Mesenchymal stem cell (in vitro differentiated cells and primary cell): ENCODE measurements around the gene GNG4. TPM values are rescaled to one million over a fixed set of nuclear protein-coding genes. Genes with fewer than 3 reads are reported as not detected.
A peak's percentile ranks its signal among the peaks of the same experiment; 100 is the strongest.

Source experiments
- DNase-seq: peaks from one replicate; pipeline ENCODE4 v3.0.0-alpha.2; 2013
- H2AFZ ChIP-seq: one replicate; pipeline ENCODE4 v1.6.1; 2013; ENCODE audit warnings: low read depth, mild to moderate bottlenecking, control low read depth, inconsistent platforms, low read length, moderate library complexity
- H2AK5ac ChIP-seq: 2 replicates; pipeline ENCODE4 v1.6.1; 2013; ENCODE audit warnings: low read length, moderate library complexity, mild to moderate bottlenecking, inconsistent platforms; ENCODE audit not compliant: severe bottlenecking
- H2BK120ac ChIP-seq: one replicate; pipeline ENCODE4 v1.6.1; 2013; ENCODE audit warnings: low read depth, mild to moderate bottlenecking, inconsistent platforms, low read length, moderate library complexity
- H2BK12ac ChIP-seq, 2 experiments: one replicate each; pipeline ENCODE4 v1.6.1; 2013; ENCODE audit warnings: inconsistent platforms in 2 of 2, low read length in 2 of 2, mild to moderate bottlenecking in 2 of 2, moderate library complexity in 2 of 2, control low read depth in 1 of 2
- H2BK15ac ChIP-seq: one replicate; pipeline ENCODE4 v1.6.1; 2013; ENCODE audit warnings: mild to moderate bottlenecking, low read depth, inconsistent platforms; ENCODE audit not compliant: poor library complexity, severe bottlenecking
- H2BK5ac ChIP-seq: 2 replicates; pipeline ENCODE4 v1.6.1; 2013; ENCODE audit warnings: low read depth, mild to moderate bottlenecking, low read length, control low read depth, inconsistent platforms; ENCODE audit not compliant: poor library complexity, severe bottlenecking
- H3K14ac ChIP-seq, 2 experiments: one replicate each; pipeline ENCODE4 v1.6.1; 2013; ENCODE audit warnings: inconsistent platforms in 2 of 2, low read length in 2 of 2, control low read depth in 1 of 2, mild to moderate bottlenecking in 1 of 2, moderate library complexity in 1 of 2
- H3K18ac ChIP-seq, 2 experiments: one replicate each; pipeline ENCODE4 v1.6.1; 2013; ENCODE audit warnings: inconsistent platforms in 2 of 2, low read length in 2 of 2, control low read depth in 1 of 2, low read depth in 1 of 2, mild to moderate bottlenecking in 1 of 2
- H3K23ac ChIP-seq, 2 experiments: one replicate each; pipeline ENCODE4 v1.6.1; 2013; ENCODE audit warnings: inconsistent platforms in 2 of 2, low read length in 2 of 2, mild to moderate bottlenecking in 2 of 2, moderate library complexity in 2 of 2, control low read depth in 1 of 2
- H3K27ac ChIP-seq: 2 replicates; pipeline ENCODE4 v1.5.1; 2013; ENCODE audit warnings: mild to moderate bottlenecking, moderate library complexity, low read length, control low read depth, inconsistent platforms; ENCODE audit not compliant: poor library complexity, severe bottlenecking
- H3K27me3 ChIP-seq, 2 experiments: 2 replicates each; pipeline versions ENCODE4 v1.6.1 to v1.7.0; 2013; ENCODE audit warnings: low read length in 2 of 2, mild to moderate bottlenecking in 2 of 2, moderate library complexity in 2 of 2, control low read depth in 1 of 2, inconsistent platforms in 1 of 2; ENCODE audit not compliant: control insufficient read depth in 1 of 2, insufficient read depth in 1 of 2
- H3K36me3 ChIP-seq, 2 experiments: 2 replicates each; pipeline versions ENCODE4 v1.6.1 to v1.7.0; 2013; ENCODE audit warnings: low read length in 2 of 2, control low read depth in 1 of 2, inconsistent platforms in 1 of 2, low read depth in 1 of 2, mild to moderate bottlenecking in 1 of 2; ENCODE audit not compliant: insufficient read depth in 2 of 2, control insufficient read depth in 1 of 2
- H3K4ac ChIP-seq, 2 experiments: one replicate each; pipeline ENCODE4 v1.6.1; 2013; ENCODE audit warnings: inconsistent platforms in 2 of 2, low read length in 2 of 2, mild to moderate bottlenecking in 2 of 2, moderate library complexity in 2 of 2, control low read depth in 1 of 2, low read depth in 1 of 2
- H3K4me1 ChIP-seq: 2 replicates; pipeline ENCODE4 v1.6.1; 2013; ENCODE audit warnings: low read depth, low read length, control low read depth; ENCODE audit not compliant: control insufficient read depth, insufficient read depth
- H3K4me2 ChIP-seq: 2 replicates; pipeline ENCODE4 v1.6.1; 2013; ENCODE audit warnings: low read length, mild to moderate bottlenecking, inconsistent platforms; ENCODE audit not compliant: poor library complexity, severe bottlenecking
- H3K4me3 ChIP-seq, 2 experiments: 2 replicates each; pipeline versions ENCODE4 v1.5.1 to v1.7.0; 2013; ENCODE audit warnings: low read length in 2 of 2, mild to moderate bottlenecking in 2 of 2, control low read depth in 1 of 2, low read depth in 1 of 2; ENCODE audit not compliant: insufficient read depth in 1 of 2
- H3K79me1 ChIP-seq: replicated peaks from 2 replicates; pipeline ENCODE4 v1.6.1; 2013; ENCODE audit warnings: mild to moderate bottlenecking, control low read depth, low read length, inconsistent platforms; ENCODE audit not compliant: poor library complexity, severe bottlenecking
- H3K9ac ChIP-seq: 2 replicates; pipeline ENCODE4 v1.7.0; 2013; ENCODE audit warnings: mild to moderate bottlenecking, low read length, moderate library complexity
- H3K9me3 ChIP-seq: 2 replicates; pipeline ENCODE4 v1.7.0; 2013; ENCODE audit warnings: mild to moderate bottlenecking, low read length; ENCODE audit not compliant: control insufficient read depth
- H4K8ac ChIP-seq: one replicate; pipeline ENCODE4 v1.6.1; 2013; ENCODE audit warnings: inconsistent platforms, mild to moderate bottlenecking, low read length, moderate library complexity
- H4K91ac ChIP-seq: one replicate; pipeline ENCODE4 v1.6.1; 2013; ENCODE audit warnings: mild to moderate bottlenecking, low read length, inconsistent platforms
- WGBS: methylation state at CpG from one replicate; pipeline ENCODE4 v1.1.7; 2013; ENCODE audit warnings: mixed read lengths; 5-methylcytosine and 5-hydroxymethylcytosine counted together
- small RNA-seq: library from polyadenylated mRNA; stranded (forward); fragments of <200 nt; extraction: miRNeasy Mini kit (QIAGEN cat#:217004); gene quantifications from one replicate; pipeline ENCODE3, GENCODE V24; 2013; ENCODE audit warnings: low read depth

Gene GNG4

DNA sequence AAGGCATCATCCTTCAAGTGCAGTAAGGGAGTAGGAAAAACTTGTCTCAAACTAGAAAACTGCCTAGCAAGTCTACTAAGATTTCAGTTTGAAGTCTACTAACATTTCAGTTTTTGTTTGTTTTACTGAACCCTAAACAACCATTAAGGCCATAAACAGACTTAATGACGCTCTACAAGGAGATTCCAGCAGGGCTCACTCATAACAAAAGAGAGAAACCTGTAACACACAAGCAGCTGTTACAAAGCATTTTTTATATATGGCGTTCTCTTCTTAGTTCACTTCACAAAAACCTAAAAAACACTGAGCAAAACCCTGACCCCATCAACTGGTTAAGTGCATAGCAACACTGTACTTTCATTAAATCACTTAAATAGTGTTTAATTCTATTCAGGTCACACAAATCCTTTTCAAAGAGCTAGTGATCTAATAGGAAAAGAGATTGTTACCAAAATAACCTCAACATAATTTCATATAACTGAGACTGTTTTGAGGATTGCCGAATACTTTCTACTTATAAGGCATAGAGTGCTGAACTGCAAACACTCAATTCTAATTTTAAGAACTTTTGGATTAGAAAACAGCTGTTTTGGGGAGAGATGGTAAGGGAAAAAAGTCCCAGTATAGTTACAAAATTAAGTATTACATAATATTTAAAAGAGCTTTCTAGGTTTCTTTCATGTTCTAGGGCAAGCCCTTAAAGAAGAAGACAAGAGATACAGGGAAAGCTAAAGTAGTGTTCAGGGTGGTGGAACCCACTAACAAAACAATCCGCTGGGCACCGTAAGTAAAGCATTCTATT lies 146.8 kb downstream of the GNG4 start:
- Histone ChIP-seq H3K4me2 (peak overlapping the region; percentile 79), H3K27me3 (no peaks in the 10 kb centered on the region), H3K9me3 (no peaks in the 10 kb centered on the region), H4K8ac (no peak overlapping the region), H3K14ac (no peak overlapping the region), H2BK15ac (no peak overlapping the region), H3K18ac (no peak overlapping the region), H3K36me3 (no peaks in the 10 kb centered on the region), H3K79me1 (peaks cover 1% of the 10 kb centered on the region), H2BK5ac (no peak overlapping the region), H3K23ac (no peak overlapping the region), H2AFZ (no peak overlapping the region), H2AK5ac (no peak overlapping the region), H3K4me3 (peak overlapping the region in 1 of 2 experiments; percentile 87), H4K91ac (no peak overlapping the region), H2BK120ac (no peak overlapping the region), H3K4me1 (no peaks in the 10 kb centered on the region), H2BK12ac (no peak overlapping the region), H3K4ac (no peak overlapping the region), H3K27ac (peak overlapping the region; percentile 66), H3K9ac (peak overlapping the region; percentile 92)
- WGBS, result 1% methylated on average over 4 of the region's 5 CpGs
- DNase-seq, result peak; percentile 78

DNA sequence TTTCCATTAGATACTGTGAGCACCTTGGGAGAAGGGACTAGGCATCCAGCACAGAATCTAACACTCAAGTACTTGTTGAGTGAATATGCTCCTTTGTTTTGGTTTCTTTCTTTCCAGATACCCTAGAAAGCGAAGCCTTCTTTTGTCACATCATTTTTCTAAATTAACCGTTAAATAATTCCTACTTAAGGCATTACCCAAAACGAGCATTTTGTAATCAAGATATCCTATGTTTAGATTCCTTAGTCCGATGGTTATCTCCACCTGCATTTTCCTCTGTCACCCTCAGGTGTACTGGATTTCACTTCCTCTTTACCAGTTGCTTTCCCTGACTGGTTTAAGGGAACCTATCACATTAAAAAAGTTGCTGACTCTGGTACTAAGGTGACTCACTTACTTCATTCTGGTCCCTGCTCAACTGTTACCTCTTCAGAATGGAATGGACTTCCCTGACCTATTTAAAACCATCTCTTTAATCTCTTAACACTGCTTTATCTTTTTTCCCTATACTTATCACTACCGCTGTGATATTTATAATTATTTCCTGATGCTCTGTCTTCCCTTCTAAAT lies 148.5 kb downstream of the GNG4 start:
- Histone ChIP-seq H3K18ac (no peak overlapping the region), H3K9ac (no peak overlapping the region), H4K91ac (no peak overlapping the region), H3K4ac (no peak overlapping the region), H3K27me3 (no peaks in the 10 kb centered on the region), H2BK120ac (no peak overlapping the region), H3K36me3 (no peaks in the 10 kb centered on the region), H3K4me3 (no peak overlapping the region), H3K27ac (no peak overlapping the region), H3K9me3 (no peaks in the 10 kb centered on the region), H2AK5ac (no peak overlapping the region), H3K23ac (no peak overlapping the region), H2BK5ac (no peak overlapping the region), H3K79me1 (peaks cover 1% of the 10 kb centered on the region), H2AFZ (no peak overlapping the region), H3K14ac (no peak overlapping the region), H3K4me1 (no peaks in the 10 kb centered on the region), H2BK15ac (no peak overlapping the region), H4K8ac (no peak overlapping the region), H2BK12ac (no peak overlapping the region), H3K4me2 (no peak overlapping the region)
- 93% methylated on average over 5 of the region's 5 CpGs for WGBS
- DNase-seq, result peak; percentile 15

Small RNAs within 50 kb of the gene (small RNA-seq; reads per million reads assigned to genes)
- not detected for gene MTCO3P46
- not detected for gene MTND4LP21
